K562 (cell line): ENCODE results near the gene KIF5A. TPM values are rescaled to one million over a fixed set of nuclear protein-coding genes. Genes with fewer than 3 reads are reported as not detected.
A peak's percentile ranks its signal among the peaks of the same experiment; 100 is the strongest.

Experiments used
- BDP1 ChIP-seq: IDR thresholded peaks from 3 replicates; pipeline ENCODE4 v1.6.1; 2011; ENCODE audit not compliant: insufficient read length, insufficient read depth
- CTCF ChIP-seq, 3 experiments: IDR thresholded peaks in 2 of 3; conservative IDR thresholded peaks in 1 of 3; 2 replicates each; pipeline ENCODE4 v1.5.1; 2011 to 2012; ENCODE audit warnings: low read length in 3 of 3, mild to moderate bottlenecking in 3 of 3, control low read depth in 2 of 3, improper control_type of control experiment in 1 of 3, inconsistent platforms in 1 of 3, low read depth in 1 of 3, mixed read lengths in 1 of 3, moderate library complexity in 1 of 3; ENCODE audit not compliant: insufficient read depth in 2 of 3
- DMBX1 ChIP-seq: fragments of 250-450 bp; sonication (Bioruptor Pico); IDR thresholded peaks from 2 replicates; pipeline ENCODE4 v1.8.0; 2022; ENCODE audit warnings: inconsistent platforms, mild to moderate bottlenecking, moderate library complexity, borderline replicate concordance
- EGR1 ChIP-seq: fragments of 450-650 bp; conservative IDR thresholded peaks from 2 replicates; pipeline ENCODE4 v1.6.1; 2017; ENCODE audit warnings: mild to moderate bottlenecking
- KDM4B ChIP-seq, 2 experiments: fragments of 450-650 bp in 1 of 2; sonication (generic) in 1 of 2; IDR thresholded peaks; 2 replicates each; pipeline ENCODE4 v1.6.1; 2016 to 2017; ENCODE audit warnings: borderline replicate concordance in 2 of 2, antibody characterized with exemption in 1 of 2, low read depth in 1 of 2, mild to moderate bottlenecking in 1 of 2
- LCOR ChIP-seq: sonication (generic); formaldehyde crosslinking; IDR thresholded peaks from 2 replicates; pipeline ENCODE4 v1.8.0; 2022; ENCODE audit warnings: mild to moderate bottlenecking, missing genetic modification reagents
- MBD2 ChIP-seq: sonication (generic); IDR thresholded peaks from 2 replicates; pipeline ENCODE4 v1.6.1; 2016; ENCODE audit warnings: low read depth, borderline replicate concordance
- MCM3 ChIP-seq: fragments of 450-650 bp; IDR thresholded peaks from 2 replicates; pipeline ENCODE4 v1.6.1; 2016
- NCOA2 ChIP-seq, 2 experiments: fragments of 450-650 bp; IDR thresholded peaks; 2 replicates each; pipeline ENCODE4 v1.6.1; 2018; ENCODE audit warnings: mild to moderate bottlenecking in 2 of 2, moderate library complexity in 1 of 2; ENCODE audit not compliant: partially characterized antibody in 2 of 2
- PYGO2 ChIP-seq: fragments of 450-650 bp; IDR thresholded peaks from 2 replicates; pipeline ENCODE4 v1.6.1; 2016; ENCODE audit warnings: mild to moderate bottlenecking, missing genetic modification characterization, moderate library complexity, missing compliant biosample characterization
- RREB1 ChIP-seq: fragments of 250-450 bp; sonication (Bioruptor Pico); IDR thresholded peaks from 2 replicates; pipeline ENCODE4 v1.4.0; 2020
- ZBTB8A ChIP-seq: fragments of 450-650 bp; IDR thresholded peaks from 2 replicates; pipeline ENCODE4 v1.6.1; 2018; ENCODE audit warnings: mild to moderate bottlenecking, moderate library complexity; ENCODE audit not compliant: partially characterized antibody
- ZNF174 ChIP-seq: fragments of 250-450 bp; sonication (Bioruptor Pico); IDR thresholded peaks from 2 replicates; pipeline ENCODE4 v1.4.0; 2020; ENCODE audit warnings: mild to moderate bottlenecking
- ZNF184 ChIP-seq: sonication (generic); formaldehyde crosslinking; IDR thresholded peaks from 2 replicates; pipeline ENCODE4 v1.5.0; 2020; ENCODE audit warnings: missing genetic modification reagents
- ZNF239 ChIP-seq: fragments of 250-450 bp; sonication (Bioruptor Pico); IDR thresholded peaks from 2 replicates; pipeline ENCODE4 v1.4.0; 2020; ENCODE audit warnings: mild to moderate bottlenecking
- ZNF431 ChIP-seq: sonication (generic); formaldehyde crosslinking; IDR thresholded peaks from 2 replicates; pipeline ENCODE4 v1.8.0; 2022; ENCODE audit warnings: mild to moderate bottlenecking, missing genetic modification reagents
- polyA plus RNA-seq, 8 experiments: library from polyadenylated mRNA; depleted of rRNA in 4 of 8; stranded (reverse) in 5 of 8; unstranded in 3 of 8; fragments of >200 nt; fragmentation: Nextera tagmentation in 2 of 8; fragmentation: Illumina TruSeq in 1 of 8; extraction: Ambion mirVana in 2 of 8; extraction: Trizol in 1 of 8; gene quantifications; 2 replicates each; pipeline versions ENCODE4 v1.2.1 to v1.2.3, GENCODE V29; 2011 to 2014; ENCODE audit warnings: inconsistent platforms in 1 of 8, missing spikeins in 1 of 8
- total RNA-seq, 7 experiments: library from RNA; depleted of rRNA in 6 of 7; stranded (reverse); fragments of >200 nt in 6 of 7; fragmentation: Illumina TruSeq in 2 of 7; extraction: Trizol in 2 of 7; gene quantifications; 2 replicates each; pipeline versions ENCODE4 v1.2.1 to v1.2.3, GENCODE V29; 2011 to 2021; ENCODE audit warnings: low replicate concordance in 1 of 7
- TF ChIP-seq, protein P1 (sequence below): sonication (generic); formaldehyde crosslinking; IDR thresholded peaks from 2 replicates; pipeline ENCODE4 v1.8.1; 2023; ENCODE audit warnings: mild to moderate bottlenecking, missing genetic modification reagents
- TF ChIP-seq, protein P2 (sequence below): sonication (generic); formaldehyde crosslinking; IDR thresholded peaks from 2 replicates; pipeline ENCODE4 v1.8.0; 2023; ENCODE audit warnings: mild to moderate bottlenecking, missing genetic modification reagents

Gene KIF5A
- total and polyA plus RNA-seq, 9 of the 15 experiments (the other 6 are each of a cell fraction or from before 2014, with no cell fraction given), result 3.4 to 17.7 (median 8.0) TPM

DNA sequence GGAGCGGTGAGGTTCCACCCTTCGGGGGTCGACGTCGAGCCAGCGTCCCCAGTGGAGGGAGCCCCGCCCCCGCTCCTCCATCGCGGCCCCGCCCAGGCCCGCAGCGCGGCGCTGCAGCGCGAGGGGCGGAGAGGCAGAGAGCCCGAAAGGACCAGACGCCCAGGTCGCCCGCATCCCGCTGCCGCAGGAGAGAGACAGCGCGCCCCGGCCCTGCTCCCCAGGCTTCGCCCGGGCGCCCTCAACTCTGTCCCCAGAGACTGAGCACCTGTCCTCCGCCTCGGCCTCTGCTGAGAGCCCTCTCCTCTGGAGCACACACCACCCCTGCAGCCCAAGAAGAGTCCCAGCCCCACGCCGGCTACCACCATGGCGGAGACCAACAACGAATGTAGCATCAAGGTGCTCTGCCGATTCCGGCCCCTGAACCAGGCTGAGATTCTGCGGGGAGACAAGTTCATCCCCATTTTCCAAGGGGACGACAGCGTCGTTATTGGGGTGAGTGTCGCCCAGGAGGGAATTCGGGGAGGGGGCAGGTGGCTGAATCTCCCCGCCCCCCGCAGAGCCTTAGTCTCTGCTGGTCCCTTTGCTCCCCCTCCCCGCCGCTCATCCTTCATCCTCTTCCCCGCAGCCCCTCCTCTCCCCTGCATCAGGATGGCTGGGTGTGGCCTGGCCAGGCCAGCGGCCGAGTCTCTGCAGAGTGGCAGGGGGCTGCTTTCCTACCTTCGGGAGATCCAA is at the start of gene KIF5A (continued):
- TF ChIP-seq CTCF (IDR thresholded peaks at IDR 0.05 in 2 of 3, conservative IDR thresholded peaks at IDR 0.05 in 1 of 3; ENCODE audit: insufficient read depth in 2 of 3, low read depth in 1 of 3, low read length in 3 of 3) (peak in 2 of 3 experiments; percentile 19 to 26; a peak in 1 of 6 replicates), PYGO2 (tag) (no peak), BDP1 (no peak), ZNF239 (no peak), ZNF184 (no peak), MBD2 (no peak), RREB1 (0 out of 2 replicates have a peak, but pooled peaks have one; percentile 56), NCOA2 (IDR thresholded peaks at IDR 0.05; ENCODE audit: partially characterized antibody in 2 of 2) (no peak), ZNF174 (CRISPR knock-in tag) (no peak), ZBTB8A (no peak), MCM3 (no peak), EGR1 (peak; percentile 69), ZNF431 (CRISPR knock-in tag) (no peak), DMBX1 (CRISPR knock-in tag) (no peak), LCOR (peak; percentile 52; the same call in 1 of the 2 replicates), KDM4B (IDR thresholded peaks at IDR 0.05; ENCODE audit: borderline replicate concordance in 2 of 2, low read depth in 1 of 2) (no peak)
- TF ChIP-seq, protein P1, sequence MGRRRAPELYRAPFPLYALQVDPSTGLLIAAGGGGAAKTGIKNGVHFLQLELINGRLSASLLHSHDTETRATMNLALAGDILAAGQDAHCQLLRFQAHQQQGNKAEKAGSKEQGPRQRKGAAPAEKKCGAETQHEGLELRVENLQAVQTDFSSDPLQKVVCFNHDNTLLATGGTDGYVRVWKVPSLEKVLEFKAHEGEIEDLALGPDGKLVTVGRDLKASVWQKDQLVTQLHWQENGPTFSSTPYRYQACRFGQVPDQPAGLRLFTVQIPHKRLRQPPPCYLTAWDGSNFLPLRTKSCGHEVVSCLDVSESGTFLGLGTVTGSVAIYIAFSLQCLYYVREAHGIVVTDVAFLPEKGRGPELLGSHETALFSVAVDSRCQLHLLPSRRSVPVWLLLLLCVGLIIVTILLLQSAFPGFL (CRISPR knock-in tag), result no peak
- TF ChIP-seq, protein P2, sequence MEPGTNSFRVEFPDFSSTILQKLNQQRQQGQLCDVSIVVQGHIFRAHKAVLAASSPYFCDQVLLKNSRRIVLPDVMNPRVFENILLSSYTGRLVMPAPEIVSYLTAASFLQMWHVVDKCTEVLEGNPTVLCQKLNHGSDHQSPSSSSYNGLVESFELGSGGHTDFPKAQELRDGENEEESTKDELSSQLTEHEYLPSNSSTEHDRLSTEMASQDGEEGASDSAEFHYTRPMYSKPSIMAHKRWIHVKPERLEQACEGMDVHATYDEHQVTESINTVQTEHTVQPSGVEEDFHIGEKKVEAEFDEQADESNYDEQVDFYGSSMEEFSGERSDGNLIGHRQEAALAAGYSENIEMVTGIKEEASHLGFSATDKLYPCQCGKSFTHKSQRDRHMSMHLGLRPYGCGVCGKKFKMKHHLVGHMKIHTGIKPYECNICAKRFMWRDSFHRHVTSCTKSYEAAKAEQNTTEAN (CRISPR knock-in tag), result no peak
